HEK293 (cell line): ENCODE measurements around the gene HOXA4.
A peak's percentile ranks its signal among the peaks of the same experiment; 100 is the strongest.

Source experiments
- CTCF ChIA-PET: fragments of 350-600 bp; formaldehyde crosslinking; extraction: SDS; loops from one replicate; lab custom pipeline; 2021; ENCODE audit warnings: antibody characterized with exemption; lab: Yijun Ruan, JAX
- POLR2A ChIA-PET: fragments of 300-600 bp; formaldehyde crosslinking; extraction: SDS; loops from one replicate; lab custom pipeline; 2020; ENCODE audit warnings: antibody characterized with exemption, inconsistent platforms; lab: Yijun Ruan, JAX
- H3K27ac ChIP-seq: fragments of 200-500 bp; sonication (Bioruptor generic); 2 replicates; pipeline ENCODE4 v1.5.1; 2014; ENCODE audit warnings: low read depth, low read length, control low read depth, inconsistent platforms; ENCODE audit errors: extremely low read depth
- H3K36me3 ChIP-seq, 2 experiments: fragments of 200-500 bp in 1 of 2; sonication (Bioruptor generic) in 1 of 2; 1 replicate in 1 of 2; 2 replicates in 1 of 2; pipeline ENCODE4 v1.5.1; 2014 to 2017; ENCODE audit warnings: inconsistent platforms in 2 of 2, low read length in 2 of 2; ENCODE audit not compliant: control insufficient read depth in 2 of 2, insufficient read depth in 1 of 2
- H3K4me1 ChIP-seq: fragments of 200-500 bp; sonication (Bioruptor generic); 2 replicates; pipeline ENCODE4 v1.5.1; 2014; ENCODE audit warnings: mild to moderate bottlenecking, low read length, inconsistent platforms; ENCODE audit not compliant: control insufficient read depth, insufficient read depth
- H3K4me3 ChIP-seq: 2 replicates; pipeline ENCODE4 v1.5.1; 2011; ENCODE audit warnings: low read depth, mild to moderate bottlenecking, control low read depth, low read length, moderate library complexity
- H3K9me3 ChIP-seq: fragments of 200-500 bp; sonication (Bioruptor generic); 2 replicates; pipeline ENCODE4 v1.5.1; 2014; ENCODE audit warnings: low read depth, low read length, inconsistent platforms; ENCODE audit not compliant: control insufficient read depth, insufficient read depth
- GLI4 ChIP-seq: fragments of 450-650 bp; formaldehyde crosslinking; IDR thresholded peaks from 2 replicates; pipeline ENCODE4 v1.5.1; 2016; ENCODE audit warnings: missing biosample characterization, missing genetic modification characterization
- GLIS1 ChIP-seq: fragments of 450-650 bp; formaldehyde crosslinking; IDR thresholded peaks from 2 replicates; pipeline ENCODE4 v1.5.1; 2016; ENCODE audit warnings: missing biosample characterization, missing genetic modification characterization
- HIC1 ChIP-seq: fragments of 450-650 bp; formaldehyde crosslinking; IDR thresholded peaks from 2 replicates; pipeline ENCODE4 v1.5.1; 2016; ENCODE audit warnings: missing biosample characterization, missing genetic modification characterization
- HOXA7 ChIP-seq: sonication (generic); formaldehyde crosslinking; IDR thresholded peaks from 2 replicates; pipeline ENCODE4 v1.8.1; 2022; ENCODE audit warnings: missing genetic modification reagents, borderline replicate concordance
- IKZF3 ChIP-seq: fragments of 450-650 bp; IDR thresholded peaks from 2 replicates; pipeline ENCODE4 v1.5.0; 2018; ENCODE audit warnings: missing biosample characterization, mild to moderate bottlenecking, missing genetic modification characterization, moderate library complexity
- MZF1 ChIP-seq: fragments of 450-650 bp; formaldehyde crosslinking; IDR thresholded peaks from 2 replicates; pipeline ENCODE4 v1.5.1; 2017; ENCODE audit warnings: missing biosample characterization, missing genetic modification characterization, borderline replicate concordance
- OSR2 ChIP-seq: fragments of 450-650 bp; formaldehyde crosslinking; IDR thresholded peaks from 2 replicates; pipeline ENCODE4 v1.5.1; 2016; ENCODE audit warnings: missing biosample characterization, missing genetic modification characterization
- SCRT1 ChIP-seq: fragments of 450-650 bp; formaldehyde crosslinking; IDR thresholded peaks from 2 replicates; pipeline ENCODE4 v1.5.1; 2016; ENCODE audit warnings: missing biosample characterization, missing genetic modification characterization, borderline replicate concordance
- YY2 ChIP-seq: fragments of 450-650 bp; formaldehyde crosslinking; IDR thresholded peaks from 2 replicates; pipeline ENCODE4 v1.5.1; 2016; ENCODE audit warnings: missing biosample characterization, missing genetic modification characterization
- ZBTB48 ChIP-seq: fragments of 450-650 bp; formaldehyde crosslinking; IDR thresholded peaks from 2 replicates; pipeline ENCODE4 v1.5.1; 2016; ENCODE audit warnings: missing biosample characterization, missing genetic modification characterization
- ZBTB7A ChIP-seq: fragments of 450-650 bp; formaldehyde crosslinking; IDR thresholded peaks from 2 replicates; pipeline ENCODE4 v1.5.1; 2016; ENCODE audit warnings: low read depth, missing biosample characterization, missing genetic modification characterization
- ZBTB8A ChIP-seq: fragments of 450-650 bp; formaldehyde crosslinking; IDR thresholded peaks from 2 replicates; pipeline ENCODE4 v1.5.1; 2016; ENCODE audit warnings: missing biosample characterization, missing genetic modification characterization
- ZNF18 ChIP-seq: fragments of 450-650 bp; formaldehyde crosslinking; IDR thresholded peaks from 2 replicates; pipeline ENCODE4 v1.5.1; 2016; ENCODE audit warnings: missing biosample characterization, missing genetic modification characterization
- ZNF221 ChIP-seq: fragments of 450-650 bp; formaldehyde crosslinking; IDR thresholded peaks from 2 replicates; pipeline ENCODE4 v1.5.1; 2017; ENCODE audit warnings: missing biosample characterization, missing genetic modification characterization, borderline replicate concordance
- ZNF335 ChIP-seq: fragments of 450-650 bp; formaldehyde crosslinking; conservative IDR thresholded peaks from 2 replicates; pipeline ENCODE4 v1.5.1; 2016; ENCODE audit warnings: missing biosample characterization, missing genetic modification characterization
- ZNF366 ChIP-seq: fragments of 450-650 bp; formaldehyde crosslinking; conservative IDR thresholded peaks from 2 replicates; pipeline ENCODE4 v1.5.1; 2016; ENCODE audit warnings: missing biosample characterization, missing genetic modification characterization
- ZNF391 ChIP-seq: fragments of 450-650 bp; formaldehyde crosslinking; IDR thresholded peaks from 2 replicates; pipeline ENCODE4 v1.5.1; 2016; ENCODE audit warnings: low read depth, missing biosample characterization, missing genetic modification characterization, borderline replicate concordance
- ZNF561 ChIP-seq: fragments of 450-650 bp; IDR thresholded peaks from 2 replicates; pipeline ENCODE4 v1.5.1; 2018; ENCODE audit warnings: missing biosample characterization, missing genetic modification characterization, borderline replicate concordance
- ZNF639 ChIP-seq: fragments of 450-650 bp; formaldehyde crosslinking; IDR thresholded peaks from 2 replicates; pipeline ENCODE4 v1.5.1; 2016; ENCODE audit warnings: missing biosample characterization, missing genetic modification characterization
- ZNF664 ChIP-seq: fragments of 450-650 bp; formaldehyde crosslinking; IDR thresholded peaks from 2 replicates; pipeline ENCODE4 v1.5.1; 2016; ENCODE audit warnings: missing biosample characterization, missing genetic modification characterization
- ZNF707 ChIP-seq: fragments of 450-650 bp; formaldehyde crosslinking; IDR thresholded peaks from 2 replicates; pipeline ENCODE4 v1.5.1; 2016; ENCODE audit warnings: missing biosample characterization, missing genetic modification characterization
- ZNF76 ChIP-seq: fragments of 450-650 bp; formaldehyde crosslinking; IDR thresholded peaks from 2 replicates; pipeline ENCODE4; 2016; ENCODE audit warnings: low read depth, missing biosample characterization, missing genetic modification characterization, borderline replicate concordance
- ZNF777 ChIP-seq: fragments of 450-650 bp; formaldehyde crosslinking; IDR thresholded peaks from 2 replicates; pipeline ENCODE4 v1.5.1; 2017; ENCODE audit warnings: missing biosample characterization, missing genetic modification characterization, borderline replicate concordance
- ZSCAN16 ChIP-seq: fragments of 450-650 bp; formaldehyde crosslinking; IDR thresholded peaks from 2 replicates; pipeline ENCODE4 v1.5.1; 2016; ENCODE audit warnings: missing biosample characterization, missing genetic modification characterization
- ZSCAN30 ChIP-seq: fragments of 450-650 bp; IDR thresholded peaks from 2 replicates; pipeline ENCODE4 v1.5.1; 2018; ENCODE audit warnings: missing biosample characterization, mild to moderate bottlenecking, missing genetic modification characterization, moderate library complexity
- TF ChIP-seq, protein P1 (sequence below): fragments of 450-650 bp; IDR thresholded peaks from 2 replicates; pipeline ENCODE4 v1.5.1; 2018; ENCODE audit warnings: missing biosample characterization, mild to moderate bottlenecking, missing genetic modification characterization
- TF ChIP-seq, protein P2 (sequence below): fragments of 450-650 bp; formaldehyde crosslinking; IDR thresholded peaks from 2 replicates; pipeline ENCODE4 v1.5.1; 2017; ENCODE audit warnings: missing biosample characterization, mild to moderate bottlenecking, missing genetic modification characterization, moderate library complexity

HOXA4 gene

GRCh38 chr7:27165996-27166530 is 35.5 kb upstream of the HOXA4 start:
- H3K4me3 ChIP-seq = peak overlapping the region; percentile 76
- POLR2A ChIA-PET = interaction anchor here (0.6 to 2.5 kb wide), 12 partner anchors 9 to 1304 kb away, joined by 3 to 21 read pairs (median 5); partner anchors contain the start of genes HOXA11 and HOXA5
- H3K36me3 ChIP-seq = peaks cover 23 to 42% of the 10 kb centered on the region in 2 experiments
- CTCF ChIA-PET = interaction anchor here (0.6 to 1.4 kb wide), 2 partner anchors 12 to 28 kb away, joined by 3 read pairs; no protein-coding TSS in a partner anchor
- H3K27ac ChIP-seq = peak overlapping the region; percentile 100
- H3K4me1 ChIP-seq = peaks cover 7% of the 10 kb centered on the region
- no peaks in the 10 kb centered on the region for H3K9me3 ChIP-seq
- TF ChIP-seq, protein P1, sequence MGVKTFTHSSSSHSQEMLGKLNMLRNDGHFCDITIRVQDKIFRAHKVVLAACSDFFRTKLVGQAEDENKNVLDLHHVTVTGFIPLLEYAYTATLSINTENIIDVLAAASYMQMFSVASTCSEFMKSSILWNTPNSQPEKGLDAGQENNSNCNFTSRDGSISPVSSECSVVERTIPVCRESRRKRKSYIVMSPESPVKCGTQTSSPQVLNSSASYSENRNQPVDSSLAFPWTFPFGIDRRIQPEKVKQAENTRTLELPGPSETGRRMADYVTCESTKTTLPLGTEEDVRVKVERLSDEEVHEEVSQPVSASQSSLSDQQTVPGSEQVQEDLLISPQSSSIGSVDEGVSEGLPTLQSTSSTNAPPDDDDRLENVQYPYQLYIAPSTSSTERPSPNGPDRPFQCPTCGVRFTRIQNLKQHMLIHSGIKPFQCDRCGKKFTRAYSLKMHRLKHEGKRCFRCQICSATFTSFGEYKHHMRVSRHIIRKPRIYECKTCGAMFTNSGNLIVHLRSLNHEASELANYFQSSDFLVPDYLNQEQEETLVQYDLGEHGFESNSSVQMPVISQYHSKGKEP (tag by site-specific recombination) = no peak
- peak; percentile 76; the same call in 1 of the 2 replicates for TF ChIP-seq ZNF366 (tag by site-specific recombination)
- 0 out of 2 replicates have a peak, but pooled peaks have one; percentile 5 for TF ChIP-seq ZSCAN16
- TF ChIP-seq ZNF76 (tag by site-specific recombination) = 0 out of 2 replicates have a peak, but pooled peaks have one; percentile 45
- TF ChIP-seq YY2 (tag by site-specific recombination) = no peak
- TF ChIP-seq, protein P2, sequence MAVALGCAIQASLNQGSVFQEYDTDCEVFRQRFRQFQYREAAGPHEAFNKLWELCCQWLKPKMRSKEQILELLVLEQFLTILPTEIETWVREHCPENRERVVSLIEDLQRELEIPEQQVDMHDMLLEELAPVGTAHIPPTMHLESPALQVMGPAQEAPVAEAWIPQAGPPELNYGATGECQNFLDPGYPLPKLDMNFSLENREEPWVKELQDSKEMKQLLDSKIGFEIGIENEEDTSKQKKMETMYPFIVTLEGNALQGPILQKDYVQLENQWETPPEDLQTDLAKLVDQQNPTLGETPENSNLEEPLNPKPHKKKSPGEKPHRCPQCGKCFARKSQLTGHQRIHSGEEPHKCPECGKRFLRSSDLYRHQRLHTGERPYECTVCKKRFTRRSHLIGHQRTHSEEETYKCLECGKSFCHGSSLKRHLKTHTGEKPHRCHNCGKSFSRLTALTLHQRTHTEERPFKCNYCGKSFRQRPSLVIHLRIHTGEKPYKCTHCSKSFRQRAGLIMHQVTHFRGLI (tag by site-specific recombination) = 0 out of 2 replicates have a peak, but pooled peaks have one; percentile 4
- TF ChIP-seq ZNF391 (tag by site-specific recombination) = no peak
- no peak for TF ChIP-seq ZNF777 (tag by site-specific recombination)
- TF ChIP-seq ZBTB48 (tag by site-specific recombination) = peak; percentile 47
- TF ChIP-seq HOXA7 (CRISPR knock-in tag) = no peak
- peak; percentile 24; the same call in 1 of the 2 replicates for TF ChIP-seq ZSCAN30 (tag by site-specific recombination)
- 0 out of 2 replicates have a peak, but pooled peaks have one; percentile 9 for TF ChIP-seq ZBTB8A (tag by site-specific recombination)
- TF ChIP-seq MZF1 (tag by site-specific recombination) = no peak
- peak; percentile 2; the same call in 1 of the 2 replicates for TF ChIP-seq ZNF664 (tag by site-specific recombination)
- peak; percentile 15; the same call in 1 of the 2 replicates for TF ChIP-seq ZNF561 (tag by site-specific recombination)
- no peak for TF ChIP-seq ZNF221 (tag by site-specific recombination)
- TF ChIP-seq ZBTB7A (tag by site-specific recombination) = peak; percentile 14; the same call in 1 of the 2 replicates
- no peak for TF ChIP-seq HIC1 (tag by site-specific recombination)
- no peak for TF ChIP-seq GLI4 (tag by site-specific recombination)
- no peak for TF ChIP-seq ZNF639 (tag by site-specific recombination)
- 0 out of 2 replicates have a peak, but pooled peaks have one; percentile 35 for TF ChIP-seq ZNF18
- TF ChIP-seq ZNF335 (tag by site-specific recombination) = peak; percentile 56
- peak; percentile 3; the same call in 1 of the 2 replicates for TF ChIP-seq GLIS1 (tag by site-specific recombination)
- 0 out of 2 replicates have a peak, but pooled peaks have one; percentile 5 for TF ChIP-seq SCRT1
- TF ChIP-seq IKZF3 (tag by site-specific recombination) = peak; percentile 98
- TF ChIP-seq ZNF707 (tag by site-specific recombination) = no peak
- peak; percentile 99 for TF ChIP-seq OSR2 (tag by site-specific recombination)
